Measurements from ENCODE around the gene TEKT5. TPM values are rescaled to one million over a fixed set of nuclear protein-coding genes. Genes with fewer than 3 reads are reported as not detected.

TEKT5 gene
- total RNA-seq, 1 donor from 2014 or later, result not detected

DNA sequence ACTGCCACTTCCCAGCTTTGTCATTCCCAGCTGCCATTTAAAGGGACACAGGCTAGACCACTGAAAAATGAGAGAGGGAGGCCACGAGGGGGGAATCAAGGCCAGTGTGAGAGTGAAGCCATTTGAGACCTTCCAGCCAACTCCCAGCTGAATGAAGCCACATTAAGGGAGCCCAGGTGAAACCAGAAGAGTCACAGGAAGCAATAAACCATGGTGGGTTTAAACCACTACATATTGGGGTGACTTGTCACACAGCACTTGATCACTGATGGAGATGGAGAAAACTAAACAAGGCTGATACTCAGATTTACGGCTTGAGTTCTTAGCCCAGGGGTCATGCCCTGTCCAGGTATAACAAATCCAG lies 46.1 kb upstream of the TEKT5 start:
- Mint-ChIP-seq H3K9me3 (ENCODE audit: unreplicated experiment) (no peaks in the 10 kb centered on the region), H3K36me3 (ENCODE audit: unreplicated experiment) (peaks cover under 1% of the 10 kb centered on the region), H3K27ac (ENCODE audit: unreplicated experiment) (no peak overlapping the region), H3K27me3 (ENCODE audit: unreplicated experiment) (no peaks in the 10 kb centered on the region), H3K4me3 (ENCODE audit: unreplicated experiment) (no peak overlapping the region), H3K4me1 (ENCODE audit: unreplicated experiment) (peaks cover 30% of the 10 kb centered on the region)
- no peak for DNase-seq (ENCODE audit: extremely low spot score, unreplicated experiment)
- TF ChIP-seq, protein P1, sequence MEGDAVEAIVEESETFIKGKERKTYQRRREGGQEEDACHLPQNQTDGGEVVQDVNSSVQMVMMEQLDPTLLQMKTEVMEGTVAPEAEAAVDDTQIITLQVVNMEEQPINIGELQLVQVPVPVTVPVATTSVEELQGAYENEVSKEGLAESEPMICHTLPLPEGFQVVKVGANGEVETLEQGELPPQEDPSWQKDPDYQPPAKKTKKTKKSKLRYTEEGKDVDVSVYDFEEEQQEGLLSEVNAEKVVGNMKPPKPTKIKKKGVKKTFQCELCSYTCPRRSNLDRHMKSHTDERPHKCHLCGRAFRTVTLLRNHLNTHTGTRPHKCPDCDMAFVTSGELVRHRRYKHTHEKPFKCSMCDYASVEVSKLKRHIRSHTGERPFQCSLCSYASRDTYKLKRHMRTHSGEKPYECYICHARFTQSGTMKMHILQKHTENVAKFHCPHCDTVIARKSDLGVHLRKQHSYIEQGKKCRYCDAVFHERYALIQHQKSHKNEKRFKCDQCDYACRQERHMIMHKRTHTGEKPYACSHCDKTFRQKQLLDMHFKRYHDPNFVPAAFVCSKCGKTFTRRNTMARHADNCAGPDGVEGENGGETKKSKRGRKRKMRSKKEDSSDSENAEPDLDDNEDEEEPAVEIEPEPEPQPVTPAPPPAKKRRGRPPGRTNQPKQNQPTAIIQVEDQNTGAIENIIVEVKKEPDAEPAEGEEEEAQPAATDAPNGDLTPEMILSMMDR (IDR thresholded peaks at IDR 0.05), result no peak

DNA sequence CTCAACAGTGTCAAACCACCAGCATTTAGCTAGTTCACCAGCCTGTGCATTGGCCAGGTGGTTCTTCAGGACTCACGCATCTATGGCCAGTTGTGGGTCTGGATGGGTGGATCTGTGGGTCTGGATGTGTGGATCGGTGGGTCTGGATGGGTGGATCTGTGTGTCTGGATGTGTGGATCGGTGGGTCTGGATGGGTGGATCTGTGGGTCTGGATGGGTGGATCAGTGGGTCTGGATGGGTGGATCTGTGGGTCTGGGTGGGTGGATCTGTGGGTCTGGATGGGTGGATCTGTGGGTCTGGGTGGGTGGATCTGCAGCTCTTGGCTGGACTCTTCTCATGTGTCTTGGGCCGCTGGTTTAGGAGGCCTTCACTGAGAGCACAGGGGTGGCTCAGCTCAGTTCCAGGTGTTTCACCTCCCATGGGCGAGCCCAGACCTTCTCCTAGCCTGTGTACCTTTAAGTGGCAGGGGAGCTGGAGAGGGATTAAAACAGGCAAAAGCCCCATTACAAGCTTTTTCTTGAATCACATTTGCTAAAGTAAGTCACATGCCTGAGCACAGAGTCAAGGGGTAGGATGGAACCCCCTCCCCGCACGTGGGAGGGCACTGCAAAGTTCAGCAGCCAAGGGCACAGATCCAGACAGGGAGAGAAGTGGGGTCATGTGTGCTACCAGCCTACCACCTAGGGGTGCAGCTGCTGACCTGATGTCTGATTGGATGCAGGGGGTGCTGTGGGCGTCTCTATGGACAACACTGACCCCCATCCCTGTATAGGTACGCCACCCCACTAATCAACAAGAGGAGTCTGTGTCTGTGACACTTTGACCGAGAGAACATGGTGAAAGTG lies 45.5 kb upstream of the TEKT5 start:
- peaks cover 25% of the 10 kb centered on the region for H3K4me1 Mint-ChIP-seq (ENCODE audit: unreplicated experiment)
- no peaks in the 10 kb centered on the region for H3K36me3 Mint-ChIP-seq (ENCODE audit: unreplicated experiment)
- DNase-seq (ENCODE audit: extremely low spot score, unreplicated experiment), result no peak
- no peak overlapping the region for H3K4me3 Mint-ChIP-seq (ENCODE audit: unreplicated experiment)
- H3K9me3 Mint-ChIP-seq (ENCODE audit: unreplicated experiment), result no peaks in the 10 kb centered on the region
- no peaks in the 10 kb centered on the region for H3K27me3 Mint-ChIP-seq (ENCODE audit: unreplicated experiment)
- TF ChIP-seq, protein P1 (IDR thresholded peaks at IDR 0.05), result no peak
- H3K27ac Mint-ChIP-seq (ENCODE audit: unreplicated experiment), result no peak overlapping the region

DNA sequence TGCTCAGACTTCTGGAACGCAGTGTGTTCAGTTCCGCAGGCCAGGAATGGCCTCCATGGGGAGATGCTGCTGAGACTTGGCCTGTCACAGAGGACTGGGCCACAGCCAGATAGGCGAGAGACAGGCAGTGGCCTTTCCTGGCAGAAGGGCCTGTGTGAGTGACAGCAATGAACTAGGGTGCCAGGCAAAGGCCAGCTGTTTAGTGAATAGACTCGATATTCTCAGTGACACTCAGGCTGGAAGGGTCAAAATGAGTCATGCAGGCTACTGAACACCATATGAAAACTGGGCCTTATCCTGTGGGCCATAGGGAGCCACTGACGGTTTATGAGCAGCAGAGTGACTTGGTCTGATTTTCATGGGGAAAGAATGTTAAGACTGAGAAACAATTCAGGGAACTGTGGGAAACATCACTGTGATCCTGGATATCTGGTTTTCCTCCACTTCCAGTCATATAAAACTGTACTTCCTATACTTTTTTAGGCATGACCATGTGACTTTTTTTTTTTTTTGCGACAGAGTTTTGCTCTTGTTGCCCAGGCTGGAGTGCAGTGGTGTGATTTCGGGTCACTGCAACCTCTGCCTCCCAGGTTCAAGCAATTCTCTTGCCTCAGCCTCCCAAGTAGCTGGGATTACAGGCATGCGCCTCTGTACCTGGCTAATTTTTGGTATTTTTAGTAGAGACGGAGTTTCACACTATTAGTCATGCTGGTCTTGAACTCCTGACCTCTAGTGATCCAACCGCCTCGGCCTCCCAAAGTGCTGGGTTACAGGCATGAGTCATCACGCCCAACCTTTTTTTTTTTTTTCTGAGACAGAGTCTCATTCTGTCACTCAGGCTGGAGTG lies 43.7 kb upstream of the TEKT5 start:
- Mint-ChIP-seq H3K9me3 (ENCODE audit: unreplicated experiment) (no peaks in the 10 kb centered on the region), H3K36me3 (ENCODE audit: unreplicated experiment) (no peaks in the 10 kb centered on the region), H3K27me3 (ENCODE audit: unreplicated experiment) (no peaks in the 10 kb centered on the region), H3K27ac (ENCODE audit: unreplicated experiment) (peak overlapping the region; percentile 52), H3K4me3 (ENCODE audit: unreplicated experiment) (no peak overlapping the region), H3K4me1 (ENCODE audit: unreplicated experiment) (peaks cover 18% of the 10 kb centered on the region)
- TF ChIP-seq, protein P1 (IDR thresholded peaks at IDR 0.05), result no peak
- DNase-seq (ENCODE audit: extremely low spot score, unreplicated experiment), result peak; percentile 69

DNA sequence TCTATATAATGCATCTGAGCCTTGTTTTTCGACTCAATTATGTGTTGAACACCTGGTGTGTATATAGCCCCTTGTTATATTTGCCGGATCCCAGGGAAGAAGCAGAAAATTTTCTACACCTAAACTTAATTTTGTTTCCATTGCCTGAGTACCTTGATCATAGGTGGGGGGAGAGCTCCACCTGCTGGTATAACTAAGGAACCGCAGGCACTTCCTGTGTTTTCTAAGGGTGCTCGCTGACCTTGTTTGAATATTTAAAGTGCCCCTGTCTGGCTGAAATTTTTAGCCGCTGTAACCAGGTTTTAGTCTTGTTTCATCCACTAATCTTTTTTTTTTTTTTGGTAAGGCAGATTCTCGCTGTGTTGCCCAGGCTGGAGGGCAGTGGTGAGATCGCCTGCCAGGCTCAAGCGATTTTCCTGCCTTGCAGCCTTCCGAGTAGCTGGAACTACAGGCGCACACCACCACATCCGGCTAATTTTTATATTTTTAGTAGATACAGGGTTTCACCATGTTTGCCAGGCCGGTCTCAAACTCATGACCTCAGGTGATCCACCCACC lies 42.4 kb upstream of the TEKT5 start:
- no peaks in the 10 kb centered on the region for H3K9me3 Mint-ChIP-seq (ENCODE audit: unreplicated experiment)
- no peaks in the 10 kb centered on the region for H3K36me3 Mint-ChIP-seq (ENCODE audit: unreplicated experiment)
- no peak overlapping the region for H3K4me3 Mint-ChIP-seq (ENCODE audit: unreplicated experiment)
- DNase-seq (ENCODE audit: extremely low spot score, unreplicated experiment), result peak; percentile 85
- TF ChIP-seq, protein P1 (IDR thresholded peaks at IDR 0.05), result peak; percentile 91
- H3K27ac Mint-ChIP-seq (ENCODE audit: unreplicated experiment), result peak overlapping the region; percentile 60
- H3K4me1 Mint-ChIP-seq (ENCODE audit: unreplicated experiment), result peaks cover 14% of the 10 kb centered on the region
- no peaks in the 10 kb centered on the region for H3K27me3 Mint-ChIP-seq (ENCODE audit: unreplicated experiment)

DNA sequence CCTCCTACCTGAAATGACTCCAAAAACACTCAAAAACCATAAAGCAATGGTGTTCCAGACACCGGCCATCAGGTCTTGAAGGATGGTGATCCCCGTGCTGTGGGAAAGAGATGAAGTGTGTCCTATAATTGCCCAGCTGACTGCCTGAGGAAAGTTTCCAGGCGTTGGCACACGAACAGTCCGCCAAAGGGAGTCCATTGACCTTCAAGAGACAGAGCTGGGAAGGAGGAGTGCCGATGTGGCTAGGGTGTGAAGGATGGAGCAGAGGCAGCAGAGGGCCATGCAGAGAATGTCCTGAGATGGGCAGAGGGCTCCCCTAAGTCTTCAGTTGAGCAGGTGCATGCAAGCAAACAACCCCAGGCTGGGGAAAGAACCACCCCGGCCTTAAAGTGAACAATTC lies 37.1 kb upstream of the TEKT5 start:
- TF ChIP-seq, protein P1 (IDR thresholded peaks at IDR 0.05), result no peak
- no peaks in the 10 kb centered on the region for H3K27me3 Mint-ChIP-seq (ENCODE audit: unreplicated experiment)
- H3K4me1 Mint-ChIP-seq (ENCODE audit: unreplicated experiment), result no peaks in the 10 kb centered on the region
- no peaks in the 10 kb centered on the region for H3K36me3 Mint-ChIP-seq (ENCODE audit: unreplicated experiment)
- H3K27ac Mint-ChIP-seq (ENCODE audit: unreplicated experiment), result no peak overlapping the region
- H3K4me3 Mint-ChIP-seq (ENCODE audit: unreplicated experiment), result no peak overlapping the region
- no peaks in the 10 kb centered on the region for H3K9me3 Mint-ChIP-seq (ENCODE audit: unreplicated experiment)
- DNase-seq (ENCODE audit: extremely low spot score, unreplicated experiment), result no peak

Measured in osteocyte (in vitro differentiated cells).